GM18505 (cell line): ENCODE data around the gene RNF11.

Experiments
- ATAC-seq: cut with Tn5 transposase; IDR thresholded peaks from one replicate; pipeline ENCODE4 v1.9.1; 2021; ENCODE audit not compliant: unreplicated experiment
- POLR2A ChIP-seq: IDR thresholded peaks from 4 replicates; pipeline ENCODE4 v1.6.1; 2011; ENCODE audit warnings: borderline replicate concordance; ENCODE audit not compliant: insufficient read depth, insufficient read length; ENCODE audit errors: extremely low read depth

Gene RNF11

DNA sequence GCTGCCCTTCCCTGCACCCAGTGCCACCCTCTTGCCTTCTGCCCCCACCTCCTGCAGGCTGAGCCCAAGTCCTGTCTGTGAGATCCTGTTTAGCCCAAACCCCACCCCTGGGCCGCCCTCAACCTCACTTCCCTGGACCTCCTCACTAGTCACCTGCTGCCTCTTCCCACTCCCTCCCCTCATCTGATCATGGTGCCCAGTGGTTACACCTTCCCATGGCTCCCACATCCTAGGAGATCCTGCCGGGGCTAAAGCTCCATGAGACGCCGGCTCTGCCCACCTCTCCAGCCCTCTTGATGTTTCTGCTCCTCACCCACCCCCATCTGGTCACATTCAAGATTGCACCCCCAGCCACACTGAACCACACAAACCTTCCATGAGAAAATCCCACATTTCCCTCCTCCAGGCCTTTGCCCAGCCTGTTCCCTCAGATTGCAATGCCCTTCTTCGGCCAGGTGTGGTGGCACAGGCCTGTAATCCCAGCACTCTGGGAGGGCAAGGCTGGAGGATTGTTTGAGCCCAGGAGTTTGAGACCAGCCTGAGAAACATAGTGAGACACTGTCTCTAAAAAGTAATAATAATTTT, 77.3 kb downstream of the RNF11 start:
- no peak for ATAC-seq
- TF ChIP-seq POLR2A: no peak

DNA sequence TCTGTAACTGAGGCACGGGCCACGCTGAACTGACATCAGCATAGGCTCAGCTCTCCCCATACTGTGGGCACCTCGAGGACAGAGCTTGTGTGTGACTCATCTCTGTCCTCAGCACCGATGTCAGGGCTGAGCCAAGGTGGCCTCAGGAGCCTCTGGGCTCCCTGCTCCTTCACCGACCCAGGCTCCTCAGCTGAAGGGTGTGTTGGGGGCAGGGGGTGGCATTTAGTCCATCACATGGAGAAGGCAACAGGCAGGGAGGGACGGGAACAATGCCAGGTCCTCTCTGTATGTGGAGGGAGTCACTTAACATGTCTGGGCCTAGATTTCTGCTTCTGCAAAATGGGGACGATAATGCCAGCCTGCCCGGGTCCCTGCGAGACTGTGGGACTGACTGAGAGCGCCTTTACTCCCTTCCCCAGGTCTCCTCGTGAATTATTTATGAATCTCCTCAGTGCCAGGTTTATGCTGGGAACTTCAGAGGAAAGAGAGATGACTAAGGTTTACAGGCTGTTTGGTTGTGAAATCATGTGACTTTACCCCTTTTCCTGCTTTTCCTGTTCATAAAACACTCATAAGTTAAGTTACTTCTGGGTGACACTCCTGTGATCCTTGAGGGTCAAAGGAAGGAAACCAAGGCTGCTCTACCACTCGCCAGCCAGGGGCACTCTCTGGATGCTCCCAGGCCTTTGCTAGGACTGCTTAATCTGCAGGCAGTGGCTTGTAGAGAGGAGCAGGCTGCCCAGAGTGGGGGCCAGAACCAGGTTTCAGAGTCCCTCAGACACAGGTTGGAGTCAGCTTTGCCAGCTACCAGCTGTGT, 78.1 kb downstream of the RNF11 start:
- ATAC-seq: no peak
- TF ChIP-seq POLR2A: no peak

DNA sequence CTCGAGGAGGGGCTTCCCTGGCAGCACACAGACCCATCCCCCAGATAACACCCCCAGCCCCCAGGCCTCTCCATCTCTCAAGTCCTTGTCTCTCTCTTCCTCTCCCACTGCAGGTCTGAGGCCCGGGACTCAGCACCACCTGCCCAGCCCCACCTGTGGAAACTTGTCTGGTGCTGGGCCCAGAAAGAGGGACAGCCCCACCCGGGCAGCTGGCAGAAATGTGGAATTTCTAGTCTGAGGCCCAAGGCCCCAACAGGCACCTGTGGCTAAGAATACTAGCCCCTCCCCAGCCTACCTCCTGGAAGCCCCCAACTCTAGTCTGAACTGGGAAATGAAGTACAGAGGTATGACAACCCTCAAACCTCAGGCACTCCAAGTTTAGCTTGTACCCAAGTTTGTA, 78.9 kb downstream of the RNF11 start:
- no peak for TF ChIP-seq POLR2A
- no peak for ATAC-seq

DNA sequence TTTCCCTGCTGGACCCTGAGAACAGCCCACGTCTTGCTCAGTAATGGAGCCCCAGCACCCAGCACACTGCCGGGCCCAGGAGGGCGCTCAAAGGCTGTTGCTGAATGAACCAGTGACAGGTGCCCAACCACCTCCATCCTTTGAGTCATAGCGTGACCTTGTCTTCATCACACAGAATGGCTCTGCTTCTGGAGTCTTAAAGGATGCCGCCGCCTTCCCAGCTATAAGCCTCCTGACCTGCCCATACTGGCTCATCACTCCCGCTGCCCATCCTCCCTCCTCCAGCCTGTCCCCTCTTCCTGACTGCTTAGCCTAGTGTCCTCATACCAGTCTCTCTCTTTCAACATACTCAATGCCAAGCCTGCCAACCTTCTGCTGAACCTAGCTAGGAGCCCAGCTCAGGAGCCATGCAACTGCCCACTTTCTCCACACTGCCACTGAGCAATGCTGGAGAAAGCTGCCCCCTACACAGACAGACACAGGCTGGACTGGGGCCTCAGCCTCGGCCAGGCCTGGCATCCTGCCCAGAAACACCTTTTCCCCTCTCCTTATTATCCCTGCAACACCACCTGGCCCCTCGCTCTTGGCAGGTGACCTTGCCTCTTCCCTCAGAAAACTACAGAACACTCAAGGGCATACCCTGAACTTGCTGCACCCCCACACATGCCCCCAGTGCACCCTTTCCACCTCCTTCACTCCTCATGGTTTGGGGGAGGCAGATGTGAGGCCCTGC, 80.2 kb downstream of the RNF11 start:
- TF ChIP-seq POLR2A: no peak
- ATAC-seq: no peak

DNA sequence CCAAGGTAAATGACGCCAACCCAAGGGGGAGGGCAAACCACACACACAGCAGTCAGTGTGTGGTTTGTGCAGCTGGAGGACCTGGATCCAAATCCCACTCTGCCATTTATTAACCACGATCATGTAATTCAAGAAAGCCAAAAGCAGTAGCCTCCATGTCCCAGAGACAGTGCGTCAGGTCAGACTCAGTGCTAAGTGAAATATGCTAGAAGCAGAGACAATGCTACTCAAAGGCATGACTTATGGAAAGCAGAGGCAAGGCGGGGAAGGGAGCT, 80.7 kb downstream of the RNF11 start:
- no peak for ATAC-seq
- no peak for TF ChIP-seq POLR2A

DNA sequence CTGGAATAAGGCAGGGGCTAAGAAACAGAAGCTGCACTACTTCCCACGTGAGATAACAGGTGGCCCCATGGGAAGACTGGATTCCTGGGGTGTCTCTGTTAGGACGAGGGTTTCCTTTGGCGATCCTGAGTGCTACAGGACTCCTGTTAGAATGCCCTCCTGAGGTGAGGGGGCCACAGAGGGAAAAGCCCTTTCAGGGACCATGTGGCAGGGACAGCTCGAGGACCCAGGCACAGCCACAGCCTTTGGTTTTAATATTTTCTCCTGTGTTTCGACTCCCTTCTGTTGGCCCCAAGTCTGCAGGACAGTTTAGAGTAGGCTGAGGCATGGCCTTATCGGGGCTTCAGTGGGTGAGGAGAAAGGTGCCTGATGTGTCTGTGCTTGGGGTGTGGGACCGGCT, 81.7 kb downstream of the RNF11 start:
- no peak for TF ChIP-seq POLR2A
- no peak for ATAC-seq

DNA sequence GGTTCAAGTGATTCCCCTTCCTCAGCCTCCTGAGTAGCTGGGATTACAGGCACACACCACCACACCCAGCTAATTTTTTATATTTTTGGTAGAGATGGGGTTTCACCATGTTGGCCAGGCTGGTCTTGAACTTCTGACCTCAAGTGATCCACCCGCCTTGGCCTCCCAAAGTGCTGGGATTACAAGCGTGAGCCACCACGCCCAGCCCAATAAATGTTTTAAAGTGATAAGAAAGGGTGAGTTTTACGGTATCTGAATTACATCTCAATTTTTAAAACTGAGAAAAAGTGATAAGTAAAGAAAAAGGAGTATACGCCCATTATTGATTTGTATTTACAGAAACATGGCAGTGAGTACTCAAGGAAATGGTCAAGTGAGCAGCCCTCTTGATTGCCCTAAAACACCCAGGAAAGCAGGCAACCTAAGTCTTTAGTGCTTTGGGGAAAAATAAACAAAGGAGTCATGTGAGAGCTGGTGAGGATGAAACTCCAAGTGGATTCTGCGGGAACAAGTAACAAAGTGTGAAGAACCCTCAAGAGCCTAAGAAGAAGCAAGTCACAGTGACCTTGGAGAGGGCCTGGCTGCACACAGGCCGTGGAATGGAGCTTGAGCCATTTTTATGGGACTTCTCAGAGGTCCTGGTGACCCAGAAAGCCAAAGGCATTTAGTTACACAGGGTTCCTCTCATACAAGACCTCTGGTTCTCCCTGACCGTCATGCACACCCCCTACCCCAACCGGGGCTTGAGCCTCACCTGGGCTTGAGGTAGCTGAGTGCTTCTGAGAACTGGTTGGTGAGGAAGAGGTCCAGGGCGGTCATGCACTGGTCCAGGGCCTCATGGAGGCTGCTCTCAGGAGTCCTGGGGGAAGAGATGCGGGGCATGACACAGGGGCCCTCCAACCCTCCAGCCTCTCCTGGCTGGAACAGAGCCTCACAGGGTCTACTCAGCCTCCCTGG, 85.2 kb downstream of the RNF11 start:
- no peak for ATAC-seq
- no peak for TF ChIP-seq POLR2A

DNA sequence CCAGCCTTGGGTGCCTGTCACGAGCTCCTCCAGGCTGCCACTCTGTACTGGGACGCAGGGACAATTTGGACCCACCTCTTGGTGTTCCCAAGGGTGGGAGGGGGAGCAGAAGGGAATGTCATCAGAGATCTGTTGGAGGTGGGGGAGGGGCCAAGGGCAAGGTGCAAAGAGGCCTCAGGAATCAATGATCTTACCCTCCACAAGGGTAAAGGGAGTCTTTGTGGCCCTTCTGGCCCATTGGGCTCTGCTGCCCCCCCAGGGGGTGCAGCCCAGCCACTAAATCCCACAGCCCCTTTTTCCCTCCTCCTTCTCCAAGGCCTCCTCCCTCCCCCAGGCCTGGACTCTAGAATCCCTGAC, 85.8 kb downstream of the RNF11 start:
- ATAC-seq: no peak
- no peak for TF ChIP-seq POLR2A

DNA sequence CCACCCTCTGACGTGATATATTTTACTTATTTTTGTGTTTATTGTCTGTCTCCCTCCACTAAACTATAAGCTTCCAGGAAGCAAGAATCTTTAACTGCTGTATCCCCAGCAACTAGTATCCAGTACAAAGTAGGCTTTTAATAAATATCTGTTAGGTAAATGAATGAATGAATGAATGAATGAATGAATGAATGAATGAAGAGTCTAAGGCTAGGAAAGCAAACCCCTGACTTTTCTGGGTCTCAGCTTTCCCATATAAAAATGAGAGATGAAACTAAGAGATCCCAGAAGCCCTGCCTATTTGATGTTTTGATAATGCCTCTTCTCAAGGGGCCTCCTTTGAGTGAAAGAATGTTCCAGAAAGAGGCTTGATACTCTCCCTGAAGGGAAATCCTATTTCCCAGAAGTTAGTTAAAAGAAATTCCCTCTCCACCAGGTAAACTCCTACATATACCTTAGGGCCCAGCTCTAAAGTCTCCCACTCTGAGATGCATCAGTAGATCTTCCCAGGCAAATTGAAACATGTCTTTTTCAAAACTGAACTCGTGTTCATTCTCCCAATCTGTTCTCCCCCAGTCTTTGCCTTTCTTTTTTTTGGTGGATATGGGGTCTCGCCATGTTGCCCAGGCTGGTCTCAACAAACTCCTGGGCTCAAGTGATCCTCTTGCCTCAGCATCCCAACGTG, 86.5 kb downstream of the RNF11 start:
- no peak for ATAC-seq

More for the DNA sequence above, 86.5 kb downstream of the RNF11 start:
- no peak for TF ChIP-seq POLR2A
